ENCODE data around the gene ST3GAL5.

DNA sequence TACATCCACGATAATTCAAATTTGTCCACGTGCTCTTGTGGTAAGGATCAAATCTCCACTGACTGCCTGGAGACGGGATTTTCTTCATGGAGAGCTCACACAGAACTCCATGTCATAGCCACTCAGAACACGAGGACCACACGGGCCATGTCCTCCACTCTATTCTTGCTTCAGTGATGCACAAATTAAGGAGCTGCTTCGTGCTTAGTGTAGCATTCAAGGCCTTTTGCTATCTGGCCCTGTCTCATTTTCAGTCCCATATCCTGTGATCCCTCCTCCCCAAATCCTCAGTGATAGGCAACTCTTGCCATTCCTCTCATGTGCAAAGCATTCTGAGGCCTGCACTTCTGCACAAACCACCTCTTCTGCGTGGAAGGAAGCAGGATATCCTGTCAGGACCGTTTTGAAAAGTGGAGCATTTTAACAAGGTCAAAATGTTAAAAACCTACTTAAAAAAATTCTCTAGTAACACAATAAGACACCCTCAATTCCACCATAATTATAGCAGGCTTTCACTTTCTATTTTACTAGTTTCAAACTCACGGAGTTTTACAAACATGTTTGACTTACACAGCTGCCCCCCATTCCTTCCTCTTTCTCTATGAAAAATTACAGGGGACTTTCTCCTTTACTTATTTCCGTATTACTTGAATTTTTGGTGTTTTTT is 35.2 kb downstream of the ST3GAL5 start:
- TF ChIP-seq POLR2A (IDR thresholded peaks at IDR 0.05; ENCODE audit: low read depth, low read length) = no peak
- TF ChIP-seq POLR2AphosphoS5 (IDR thresholded peaks at IDR 0.05; ENCODE audit: low read depth, low read length) = no peak
